HG03097 (cell line): ENCODE measurements around the gene RAB11FIP3.

ENCODE experiments used
- ATAC-seq: cut with Tn5 transposase; IDR thresholded peaks from one replicate; pipeline ENCODE4 v1.9.1; 2021; ENCODE audit not compliant: unreplicated experiment, low FRiP score

Gene RAB11FIP3

DNA sequence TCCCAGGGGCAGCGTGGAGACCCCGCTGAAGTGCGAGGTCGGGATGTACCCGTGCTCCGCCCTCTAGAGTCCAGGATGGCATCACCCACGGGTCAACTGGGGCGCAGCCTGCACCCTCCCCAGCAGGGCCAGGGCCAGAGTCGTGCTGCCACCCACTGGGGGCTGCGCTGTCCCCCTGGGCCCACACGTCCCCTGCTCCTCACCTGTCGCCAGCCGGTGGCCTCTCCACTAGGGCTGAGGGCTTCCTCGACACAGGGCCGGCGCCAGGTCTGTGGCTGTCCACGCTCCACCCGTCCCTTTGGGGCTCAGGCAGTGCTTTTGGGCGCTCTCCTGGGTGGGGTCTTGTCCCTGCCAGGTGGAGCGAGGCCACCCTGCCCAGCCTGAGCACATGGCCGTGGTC is 123.1 kb downstream of the RAB11FIP3 start:
- ATAC-seq = no peak

GRCh38 chr16:549544-550263 is 124.3 kb downstream of the RAB11FIP3 start:
- ATAC-seq = no peak

GRCh38 chr16:551210-551609 is 125.8 kb downstream of the RAB11FIP3 start:
- ATAC-seq = no peak

DNA sequence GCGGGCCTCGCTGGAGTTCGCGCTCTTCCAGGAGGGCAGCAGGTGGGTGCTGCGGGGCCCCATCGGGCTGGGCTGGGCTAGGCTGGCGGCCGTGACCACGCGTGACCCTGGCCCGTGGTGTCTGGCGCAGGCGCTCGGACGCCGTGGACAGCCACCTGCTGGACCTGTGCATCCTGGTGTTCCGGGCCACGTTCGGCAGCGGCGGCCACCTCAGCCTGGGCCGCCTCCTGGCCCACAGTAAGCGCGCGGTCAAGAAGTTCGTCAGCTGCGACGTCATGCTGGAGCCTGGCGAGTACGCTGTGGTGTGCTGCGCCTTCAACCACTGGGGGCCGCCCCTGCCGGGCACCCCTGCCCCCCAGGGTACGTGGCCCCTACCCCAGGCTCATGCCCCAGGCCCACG is 126.7 kb downstream of the RAB11FIP3 start:
- no peak for ATAC-seq

GRCh38 chr16:553601-554296 is 128.3 kb downstream of the RAB11FIP3 start:
- no peak for ATAC-seq

DNA sequence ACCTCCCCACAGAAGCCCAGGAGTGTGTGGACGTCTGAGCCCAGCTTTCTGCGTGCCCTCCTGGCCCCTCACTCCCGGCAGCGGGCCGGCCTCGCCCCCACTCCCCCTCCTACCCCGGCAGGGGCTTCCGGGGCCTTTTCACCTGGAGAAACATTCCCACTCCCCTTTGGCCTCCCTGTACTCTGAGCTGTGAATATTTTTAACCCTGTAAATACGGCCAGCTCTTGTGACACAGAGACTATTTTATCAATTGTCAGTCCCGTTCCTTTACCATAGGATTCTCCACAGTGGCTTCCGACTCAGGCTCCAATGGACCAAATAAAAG is 128.8 kb downstream of the RAB11FIP3 start:
- ATAC-seq = no peak

GRCh38 chr16:554640-555365 is 129.4 kb downstream of the RAB11FIP3 start:
- no peak for ATAC-seq

DNA sequence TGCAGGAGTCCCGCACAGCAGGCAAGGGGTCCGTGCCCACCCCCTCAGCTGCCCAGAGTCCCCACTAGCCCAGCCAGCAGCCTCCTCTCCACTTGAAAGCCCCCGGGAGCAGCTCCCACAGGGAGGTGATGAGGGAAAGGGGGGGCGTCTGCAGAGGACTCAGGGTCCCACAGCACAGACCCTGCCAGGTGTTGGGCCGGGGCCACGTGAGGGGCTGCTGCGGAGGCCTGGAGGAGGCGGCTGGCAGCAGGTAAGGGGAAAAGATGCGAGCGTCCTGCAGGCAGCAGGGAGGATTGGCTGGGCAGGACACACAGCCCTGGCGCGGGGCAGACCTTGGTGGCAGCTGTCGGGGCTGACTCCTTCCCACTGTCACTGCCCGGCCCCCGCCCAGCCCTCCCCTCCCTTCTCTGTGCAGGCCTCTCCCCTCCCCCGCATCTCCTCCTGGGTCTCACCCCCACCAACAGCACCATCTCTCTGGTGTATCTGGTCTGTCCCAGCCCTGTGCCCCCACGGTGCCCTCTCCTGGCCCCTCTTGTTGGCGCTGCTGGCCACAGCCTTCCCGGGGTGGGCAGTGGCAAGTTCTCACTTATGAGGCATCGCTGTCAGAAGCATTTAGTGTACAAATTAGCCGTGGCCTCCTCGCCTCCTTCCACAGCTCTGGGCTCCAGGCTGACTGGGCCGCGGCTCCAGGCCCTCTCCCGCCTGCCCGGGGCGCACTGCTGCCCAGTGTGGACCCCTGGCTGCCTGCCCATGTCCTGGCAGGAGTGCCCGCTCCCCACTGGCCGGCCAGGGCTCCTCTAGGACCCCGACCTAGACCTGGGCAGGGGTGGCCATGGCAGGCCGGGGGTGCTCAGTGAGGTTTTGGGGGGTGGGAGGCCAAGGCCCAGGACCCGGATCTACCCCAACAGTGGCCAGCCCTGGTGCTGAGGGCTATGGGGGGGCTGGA is 130.4 kb downstream of the RAB11FIP3 start:
- ATAC-seq = no peak

DNA sequence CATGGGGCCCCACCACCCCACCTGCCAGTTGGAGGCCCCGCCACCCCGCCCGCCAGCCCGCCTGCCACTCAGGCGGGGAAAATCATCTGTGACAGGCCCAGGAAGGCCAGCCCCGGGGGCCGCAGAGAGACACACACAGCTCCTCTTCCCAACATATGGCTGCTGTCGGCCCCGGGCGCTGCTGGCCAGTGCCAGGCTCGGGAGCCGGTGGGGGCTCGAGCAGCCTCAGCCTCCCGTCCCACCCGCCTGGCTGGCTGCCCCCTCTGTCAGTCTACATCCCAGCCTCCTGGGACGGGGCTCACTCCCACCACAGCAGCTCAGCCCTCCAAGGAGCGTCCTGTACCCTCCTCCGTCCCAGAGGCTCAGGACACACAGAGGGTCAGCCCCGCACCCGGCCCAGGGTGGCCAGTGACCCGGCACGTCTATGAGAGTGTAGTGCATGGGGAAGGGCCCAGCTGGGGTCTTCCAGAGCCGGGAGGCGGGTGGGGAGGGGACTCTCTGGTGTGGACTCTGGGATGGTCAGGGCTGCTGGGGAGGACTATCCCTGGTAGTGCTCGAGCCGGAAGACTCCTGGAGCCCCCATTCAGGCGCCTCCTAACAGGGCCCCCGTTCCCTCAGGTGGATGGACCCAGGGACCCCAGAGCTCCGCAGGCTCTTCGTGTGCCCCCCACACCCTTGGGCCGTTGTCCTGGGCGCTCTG is 131.2 kb downstream of the RAB11FIP3 start:
- no peak for ATAC-seq

- ATAC-seq = no peak
These were observed 132.2 kb downstream of the RAB11FIP3 start for GRCh38 chr16:557463-558297.

DNA sequence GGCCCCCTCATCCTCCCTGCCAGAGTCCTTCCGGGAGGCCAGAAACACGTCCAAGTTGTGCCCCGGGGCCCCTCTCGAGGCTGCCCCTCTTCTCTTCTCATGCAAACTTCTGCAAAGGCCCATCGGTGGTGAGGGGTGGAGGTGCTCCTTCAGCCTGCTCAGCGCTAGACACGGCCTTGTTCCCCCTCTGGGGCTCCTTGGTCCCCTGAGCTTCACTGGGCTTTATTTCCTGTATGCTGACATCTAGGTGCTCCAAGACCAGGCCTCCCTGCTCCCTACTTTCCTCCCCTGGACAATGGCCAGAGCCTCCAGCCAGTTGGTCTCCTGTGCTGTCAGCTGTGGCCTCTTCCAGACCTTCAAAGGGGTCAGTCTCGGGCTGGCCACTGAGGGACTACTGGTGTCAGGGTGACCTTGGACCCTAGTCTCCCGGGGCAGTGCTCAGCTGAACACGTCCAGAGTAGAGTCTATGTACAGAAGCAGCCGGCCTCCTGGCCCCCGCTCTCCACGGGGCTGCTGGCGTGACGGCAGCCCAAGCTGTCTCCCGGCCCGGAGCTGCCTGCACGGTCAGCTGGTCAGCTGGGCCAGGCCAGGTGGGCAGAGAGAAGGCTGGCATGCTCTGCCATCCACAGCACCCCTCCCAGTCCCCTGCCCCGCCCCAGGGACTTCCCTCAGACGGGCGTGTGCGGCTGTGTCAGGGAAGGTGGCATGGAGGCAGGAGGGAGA is 133.0 kb downstream of the RAB11FIP3 start:
- no peak for ATAC-seq

DNA sequence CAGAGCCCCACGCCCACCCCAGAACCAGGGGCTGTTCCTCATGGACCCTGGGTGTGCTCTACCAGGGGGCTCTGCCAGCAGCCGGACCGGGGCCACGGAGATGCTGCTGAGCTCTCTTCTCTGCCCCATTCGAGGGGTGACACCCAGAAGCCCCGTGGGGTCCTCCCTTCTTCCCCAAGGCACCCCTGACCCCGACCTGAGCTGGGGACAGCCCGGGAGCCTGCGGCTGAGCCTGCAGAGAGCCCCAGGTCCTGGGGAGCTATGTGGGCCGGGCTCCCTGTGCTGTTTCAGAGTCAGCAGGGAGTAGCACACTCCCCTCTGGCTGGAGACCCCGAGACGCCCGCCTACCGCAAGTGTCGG is 133.6 kb downstream of the RAB11FIP3 start:
- ATAC-seq = no peak

GRCh38 chr16:559411-560203 is 134.2 kb downstream of the RAB11FIP3 start:
- ATAC-seq = no peak

GRCh38 chr16:560204-560700 is 134.8 kb downstream of the RAB11FIP3 start, which contains the start of gene PRR35:
Gene PRR35 (plus strand): TSS chr16:560394. CDS start chr16:563295, 2,901 bp downstream.
- no peak for ATAC-seq

GRCh38 chr16:560701-561412 is 135.4 kb downstream of the RAB11FIP3 start:
- no peak for ATAC-seq

DNA sequence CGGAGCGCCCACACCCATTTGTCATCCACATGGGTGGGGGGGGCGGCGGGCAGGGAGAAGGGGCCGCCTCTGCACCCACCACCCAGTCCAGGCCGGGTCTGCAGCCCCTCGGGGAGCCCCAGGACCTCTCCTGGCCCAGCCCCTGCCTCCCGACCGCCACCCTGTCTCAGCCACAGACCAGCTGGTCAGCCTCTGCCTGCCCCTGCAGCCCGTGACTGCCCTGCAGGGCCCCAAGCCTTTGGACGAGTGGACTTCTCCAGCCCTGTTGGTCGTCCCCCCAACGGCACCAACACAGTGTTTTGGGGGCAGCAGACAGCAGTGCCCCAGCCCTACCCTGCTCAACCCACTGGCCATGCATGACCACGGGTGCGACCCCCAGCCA is 136.0 kb downstream of the RAB11FIP3 start:
- ATAC-seq = no peak
